ENCODE measurements around the gene FBN2.

The FBN2 gene

GRCh38 chr5:128346038-128346437 lies 192.0 kb downstream of the FBN2 start:
- H3K4me3 ChIP-seq (ENCODE audit: low read depth, low read length) = no peak overlapping the region

GRCh38 chr5:128345247-128345646 lies 192.8 kb downstream of the FBN2 start:
- H3K4me3 ChIP-seq (ENCODE audit: low read depth, low read length) = no peak overlapping the region
- DNase-seq (ENCODE audit: low read depth) = no peak
- TF ChIP-seq CTCF (IDR thresholded peaks at IDR 0.05; ENCODE audit: control insufficient read depth, extremely low read depth, insufficient read depth) = no peak

More at GRCh38 chr5:128346038-128346437, 192.0 kb downstream of the FBN2 start:
- no peak for DNase-seq (ENCODE audit: low read depth)
- no peak for TF ChIP-seq CTCF (IDR thresholded peaks at IDR 0.05; ENCODE audit: control insufficient read depth, extremely low read depth, insufficient read depth)

GRCh38 chr5:128343168-128343567 lies 194.9 kb downstream of the FBN2 start:
- no peak for TF ChIP-seq CTCF (IDR thresholded peaks at IDR 0.05; ENCODE audit: control insufficient read depth, extremely low read depth, insufficient read depth)
- H3K4me3 ChIP-seq (ENCODE audit: low read depth, low read length) = no peak overlapping the region
- no peak for DNase-seq (ENCODE audit: low read depth)

GRCh38 chr5:128341056-128341455 lies 197.0 kb downstream of the FBN2 start:
- no peak overlapping the region for H3K4me3 ChIP-seq (ENCODE audit: low read depth, low read length)
- no peak for DNase-seq (ENCODE audit: low read depth)
- TF ChIP-seq CTCF (IDR thresholded peaks at IDR 0.05; ENCODE audit: control insufficient read depth, extremely low read depth, insufficient read depth) = no peak

- TF ChIP-seq CTCF (IDR thresholded peaks at IDR 0.05; ENCODE audit: control insufficient read depth, extremely low read depth, insufficient read depth) = no peak
- H3K4me3 ChIP-seq (ENCODE audit: low read depth, low read length) = no peak overlapping the region
- no peak for DNase-seq (ENCODE audit: low read depth)
Observed at GRCh38 chr5:128340648-128341047, 197.4 kb downstream of the FBN2 start.

GRCh38 chr5:128339585-128339984 lies 198.5 kb downstream of the FBN2 start:
- DNase-seq (ENCODE audit: low read depth) = no peak

More at GRCh38 chr5:128339585-128339984, 198.5 kb downstream of the FBN2 start:
- no peak for TF ChIP-seq CTCF (IDR thresholded peaks at IDR 0.05; ENCODE audit: control insufficient read depth, extremely low read depth, insufficient read depth)
- H3K4me3 ChIP-seq (ENCODE audit: low read depth, low read length) = no peak overlapping the region
